ENCODE measurements around the gene ANO2.
A peak's percentile ranks its signal among the peaks of the same experiment; 100 is the strongest.

Gene ANO2

DNA sequence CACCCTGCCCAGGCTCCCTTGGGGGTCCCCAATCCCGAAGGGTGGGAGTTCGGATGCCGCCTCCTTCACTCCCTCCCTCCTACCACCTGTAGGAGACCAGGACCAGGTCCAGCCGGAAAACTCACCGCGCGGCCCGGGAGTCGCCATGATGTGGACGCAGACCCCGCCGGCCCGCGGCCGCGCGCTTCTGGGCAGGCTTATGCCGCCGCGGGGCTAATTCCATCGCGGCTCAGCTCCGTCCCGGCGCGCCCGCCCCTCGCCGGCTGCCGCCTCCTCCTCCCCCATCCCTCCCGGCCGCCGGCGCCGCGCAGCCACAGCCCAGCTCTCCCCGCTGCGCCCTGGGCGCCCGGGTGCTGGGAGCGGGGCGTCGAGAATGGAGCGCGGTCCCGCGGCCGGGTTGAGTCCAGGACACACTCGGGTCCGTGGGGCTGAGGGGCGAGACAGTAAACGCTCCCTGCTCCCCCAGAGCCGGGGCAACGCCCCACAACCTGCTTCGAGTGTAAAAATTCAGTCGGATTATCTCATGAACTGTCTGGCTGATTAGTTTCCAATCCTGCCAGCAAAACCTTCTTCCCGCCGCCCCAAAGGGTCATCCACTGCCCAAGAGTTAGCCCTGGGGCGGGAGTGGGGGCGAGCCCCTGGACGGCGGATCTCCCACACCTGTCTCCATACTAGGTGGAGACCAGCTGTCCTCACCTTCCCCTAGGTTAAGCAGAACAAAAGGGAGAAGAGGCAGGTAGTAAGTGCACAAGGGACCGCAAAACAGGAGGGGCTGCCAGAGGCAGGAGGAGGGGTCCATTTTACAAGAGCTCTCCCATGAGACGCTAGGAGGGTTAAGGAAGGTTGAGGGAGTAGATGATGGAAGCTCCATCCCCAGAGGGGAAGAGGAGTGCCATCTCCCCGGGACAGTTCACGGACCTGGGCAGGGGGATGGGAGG is at the start of gene ANO2:
Gene ANO2 (minus strand): TSS at position 189 of the 938 bp plus-strand sequence. CDS start 42 bp downstream, at position 147.
- ATAC-seq = peak; percentile 17
- no peak within 1 kb of the TSS for H3K4me3 Mint-ChIP-seq
- H3K4me1 Mint-ChIP-seq = no peaks in the 10 kb centered on the region
- H3K27ac Mint-ChIP-seq = no peak within 1 kb of the TSS
- no peak for DNase-seq (ENCODE audit: low spot score in 2 of 2)
- H3K9me3 Mint-ChIP-seq = no peaks in the 10 kb centered on the region
- no peaks in the 10 kb centered on the region for H3K36me3 Mint-ChIP-seq

DNA sequence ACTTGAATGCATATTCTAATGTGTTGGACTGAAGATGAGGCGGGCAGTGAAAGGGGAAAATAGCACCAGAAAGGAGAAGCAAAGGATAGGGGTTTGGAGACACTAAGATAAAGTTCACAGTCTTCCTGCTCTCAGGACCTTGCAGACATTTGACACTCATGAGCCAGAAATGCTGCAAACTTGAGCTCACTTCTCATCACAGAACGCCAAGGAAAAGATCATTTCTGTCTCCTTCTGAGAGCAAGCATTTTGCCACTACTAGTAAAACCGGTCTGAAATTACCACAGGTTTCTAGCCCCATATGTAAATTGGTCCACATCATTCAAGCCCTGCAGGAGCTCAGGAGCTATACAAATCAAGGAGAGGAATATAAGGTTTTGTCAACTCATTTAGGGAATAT is 44.6 kb upstream of the ANO2 start:
- ATAC-seq (no peak), DNase-seq (ENCODE audit: low spot score in 2 of 2) (no peak)
- peaks cover 4% of the 10 kb centered on the region for H3K4me1 Mint-ChIP-seq
- no peaks in the 10 kb centered on the region for H3K9me3 Mint-ChIP-seq
- H3K27ac Mint-ChIP-seq = no peak overlapping the region
- H3K36me3 Mint-ChIP-seq = no peaks in the 10 kb centered on the region
- H3K4me3 Mint-ChIP-seq = no peak overlapping the region

DNA sequence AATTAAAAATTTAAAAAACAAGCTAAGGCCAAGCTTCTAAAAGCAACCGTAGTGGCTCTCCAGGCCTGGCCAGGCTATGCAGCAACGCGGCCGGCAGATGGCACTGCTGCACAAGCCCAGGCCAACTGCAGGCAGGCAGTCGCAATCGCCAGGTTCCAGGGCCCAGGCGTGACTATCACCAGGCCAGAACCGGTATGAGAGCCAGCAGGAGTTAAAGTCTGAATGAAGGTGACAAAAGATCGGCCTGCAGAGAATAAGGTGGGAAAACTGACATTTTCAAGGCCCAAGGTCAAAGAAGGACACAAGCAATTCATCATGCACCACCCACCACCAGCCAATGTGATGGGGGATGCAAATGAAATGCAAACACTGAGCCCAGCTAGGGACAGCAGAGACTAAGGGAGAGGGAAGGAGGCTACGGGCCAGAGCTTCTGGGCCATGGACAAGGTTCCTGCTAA is 43.6 kb upstream of the ANO2 start:
- DNase-seq (ENCODE audit: low spot score in 2 of 2) (peak; percentile 69 to 81), ATAC-seq (peak; percentile 87)
- Mint-ChIP-seq H3K27ac (no peak overlapping the region), H3K9me3 (no peaks in the 10 kb centered on the region), H3K4me3 (no peak overlapping the region), H3K36me3 (no peaks in the 10 kb centered on the region), H3K4me1 (peaks cover 4% of the 10 kb centered on the region)

DNA sequence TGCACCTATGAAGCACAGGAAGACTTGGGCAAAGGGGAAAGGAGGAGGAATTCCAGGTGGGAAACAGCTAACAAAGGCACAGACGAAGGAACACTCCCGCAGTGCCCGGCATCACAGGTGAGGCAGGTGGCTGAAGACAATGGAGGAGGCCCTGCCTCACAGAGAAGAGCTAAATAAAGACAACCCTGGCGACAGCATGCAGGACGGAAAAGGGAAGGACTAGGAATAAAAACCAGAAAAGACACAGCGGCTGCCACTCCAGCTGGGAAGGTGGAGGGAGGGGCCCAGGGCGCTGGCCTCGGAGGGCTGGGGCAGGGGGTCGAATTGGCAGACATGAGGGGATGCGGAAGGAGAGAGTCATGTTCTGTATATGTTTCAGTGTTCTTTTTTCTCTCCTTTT is 43.0 kb upstream of the ANO2 start:
- Mint-ChIP-seq H3K4me1 (peaks cover 4% of the 10 kb centered on the region), H3K27ac (peak overlapping the region; percentile 26), H3K4me3 (no peak overlapping the region), H3K9me3 (no peaks in the 10 kb centered on the region), H3K36me3 (no peaks in the 10 kb centered on the region)
- ATAC-seq (no peak), DNase-seq (ENCODE audit: low spot score in 2 of 2) (no peak)

DNA sequence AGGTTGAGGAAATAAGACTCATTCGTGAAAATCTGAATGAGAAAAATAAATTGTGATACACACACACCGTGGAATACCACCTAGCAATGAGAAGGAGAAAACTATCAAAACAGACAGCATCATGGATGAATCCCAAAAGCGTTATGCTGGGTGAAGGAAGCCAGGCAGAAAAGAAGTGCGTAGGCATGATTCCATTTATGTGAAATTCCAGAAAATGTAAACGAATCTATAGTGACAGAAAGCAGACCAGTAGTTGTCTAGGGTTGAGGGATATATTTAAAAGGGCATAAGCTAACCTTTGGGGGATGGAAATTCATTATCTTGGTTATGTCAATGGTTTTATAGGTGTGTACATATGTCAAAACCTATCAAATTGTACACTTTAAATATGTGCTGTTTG is 42.5 kb upstream of the ANO2 start:
- no peaks in the 10 kb centered on the region for H3K9me3 Mint-ChIP-seq
- ATAC-seq = no peak

DNA sequence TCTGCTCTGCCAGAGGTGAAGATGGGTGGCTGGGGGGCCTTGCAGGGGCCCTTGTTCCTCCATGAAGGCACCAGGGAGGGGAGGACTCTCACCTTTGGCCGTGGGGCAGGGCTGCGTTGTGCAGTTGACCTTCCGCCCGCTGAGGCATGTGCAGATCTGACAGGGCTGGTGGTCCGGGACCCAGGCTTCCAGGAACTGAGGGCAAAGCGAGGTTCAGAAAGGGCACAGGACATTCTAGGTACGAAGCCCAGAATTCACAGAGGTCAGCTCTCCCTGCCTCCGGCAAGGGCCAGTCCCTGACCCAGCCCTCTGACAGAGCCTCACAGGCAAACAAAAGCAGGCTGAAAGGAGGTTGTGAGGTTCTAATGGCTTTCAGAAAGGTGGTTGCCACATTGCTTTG is 40.4 kb upstream of the ANO2 start:
- no peak overlapping the region for H3K4me3 Mint-ChIP-seq
- no peak overlapping the region for H3K27ac Mint-ChIP-seq
- DNase-seq (ENCODE audit: low spot score in 2 of 2) (no peak), ATAC-seq (no peak)
- H3K36me3 Mint-ChIP-seq = no peaks in the 10 kb centered on the region
- H3K9me3 Mint-ChIP-seq = no peaks in the 10 kb centered on the region
- H3K4me1 Mint-ChIP-seq = peaks cover 4% of the 10 kb centered on the region

More for the DNA sequence above, 42.5 kb upstream of the ANO2 start:
- no peaks in the 10 kb centered on the region for H3K36me3 Mint-ChIP-seq
- H3K27ac Mint-ChIP-seq = peak overlapping the region; percentile 26
- no peak for DNase-seq (ENCODE audit: low spot score in 2 of 2)
- no peak overlapping the region for H3K4me3 Mint-ChIP-seq
- H3K4me1 Mint-ChIP-seq = peaks cover 4% of the 10 kb centered on the region

DNA sequence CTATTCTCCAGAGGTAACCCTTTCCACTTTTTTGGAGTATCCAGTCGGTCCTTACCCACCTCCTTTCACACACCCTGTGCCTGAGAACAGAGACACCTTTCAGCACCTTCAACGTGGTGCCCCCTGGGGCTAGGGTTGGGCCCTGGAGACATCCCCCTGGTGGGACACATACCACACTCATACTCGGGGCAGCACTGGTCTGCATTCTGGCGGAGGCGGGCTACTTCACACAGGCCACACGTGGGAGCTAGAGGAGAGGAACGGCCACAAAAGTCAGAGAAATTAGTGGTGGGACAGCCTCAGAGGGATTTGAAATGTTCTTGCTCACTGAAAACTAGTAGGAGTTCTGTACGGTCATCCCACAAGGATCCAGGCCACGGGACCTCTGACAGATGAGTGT is 39.8 kb upstream of the ANO2 start:
- Mint-ChIP-seq H3K9me3 (no peaks in the 10 kb centered on the region), H3K4me1 (peaks cover 4% of the 10 kb centered on the region), H3K27ac (no peak overlapping the region), H3K36me3 (no peaks in the 10 kb centered on the region), H3K4me3 (no peak overlapping the region)
- DNase-seq (ENCODE audit: low spot score in 2 of 2) = peak in 1 of 2 donors; percentile 34
- no peak for ATAC-seq

DNA sequence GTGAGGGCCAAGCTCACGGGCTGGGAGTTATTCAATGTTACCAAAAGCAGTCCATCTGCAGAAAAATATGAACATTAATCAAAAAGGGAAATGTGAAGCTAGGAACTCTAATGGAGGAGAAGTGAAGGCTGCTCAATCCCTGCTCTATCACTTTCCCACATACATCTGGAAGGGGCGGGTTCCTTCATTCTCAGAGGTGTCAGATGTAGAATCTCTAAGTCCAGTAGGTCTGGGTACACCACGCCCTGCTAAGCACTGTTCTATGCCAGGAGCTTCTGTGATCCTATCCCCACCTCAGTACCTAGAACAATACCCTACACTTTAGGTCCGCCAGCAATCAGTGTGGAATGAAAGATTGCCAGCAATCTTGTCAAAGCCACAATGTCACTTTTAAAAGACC is 37.0 kb upstream of the ANO2 start:
- Mint-ChIP-seq H3K27ac (no peak overlapping the region), H3K36me3 (no peaks in the 10 kb centered on the region), H3K4me1 (no peaks in the 10 kb centered on the region), H3K4me3 (no peak overlapping the region), H3K9me3 (no peaks in the 10 kb centered on the region)
- DNase-seq (ENCODE audit: low spot score in 2 of 2) = peak in 1 of 2 donors; percentile 33
- ATAC-seq = no peak

DNA sequence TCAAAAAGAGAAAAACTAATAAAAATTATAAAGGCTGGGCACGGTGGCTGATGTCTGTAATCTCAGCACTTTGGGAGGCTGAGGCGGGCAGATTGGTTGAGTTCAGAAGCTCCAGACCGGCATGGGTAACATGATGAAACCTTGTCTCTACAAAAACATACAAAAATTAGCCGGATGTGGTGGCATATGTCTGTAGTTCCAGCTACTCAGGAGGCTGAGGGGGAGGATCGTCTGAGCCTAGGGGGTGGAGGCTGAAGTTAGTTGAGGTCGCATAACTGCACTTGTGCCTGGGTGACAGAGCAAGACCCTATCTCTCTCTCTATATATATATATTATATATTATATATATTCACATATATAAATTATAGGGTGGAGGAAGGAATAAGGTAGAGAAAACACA is 32.5 kb upstream of the ANO2 start:
- Mint-ChIP-seq H3K4me3 (no peak overlapping the region), H3K4me1 (no peaks in the 10 kb centered on the region), H3K9me3 (no peaks in the 10 kb centered on the region), H3K36me3 (no peaks in the 10 kb centered on the region), H3K27ac (no peak overlapping the region)
- no peak for DNase-seq (ENCODE audit: low spot score in 2 of 2)
- no peak for ATAC-seq

DNA sequence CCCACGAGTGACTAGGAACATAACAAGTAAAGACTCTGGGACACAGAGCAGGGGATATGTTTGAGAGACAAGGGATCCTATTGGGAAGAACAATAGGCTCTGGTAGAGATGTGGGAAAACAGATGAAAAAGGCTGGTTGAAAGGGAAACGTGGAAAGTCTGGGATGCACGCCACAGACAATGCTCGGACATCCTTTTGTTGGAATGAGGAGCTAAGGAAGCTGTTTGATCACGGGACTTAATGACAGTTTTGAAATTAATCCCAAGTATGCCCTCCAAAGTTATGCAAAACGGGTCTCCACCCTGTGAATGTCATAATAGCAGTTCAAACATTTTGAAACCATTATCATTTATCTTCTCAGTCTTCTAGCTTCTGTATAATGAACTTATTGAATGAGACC is 31.7 kb upstream of the ANO2 start:
- DNase-seq (ENCODE audit: low spot score in 2 of 2) (no peak), ATAC-seq (no peak)
- H3K4me3 Mint-ChIP-seq = no peak overlapping the region
- H3K9me3 Mint-ChIP-seq = no peaks in the 10 kb centered on the region
- no peak overlapping the region for H3K27ac Mint-ChIP-seq
- H3K4me1 Mint-ChIP-seq = no peaks in the 10 kb centered on the region
- no peaks in the 10 kb centered on the region for H3K36me3 Mint-ChIP-seq

DNA sequence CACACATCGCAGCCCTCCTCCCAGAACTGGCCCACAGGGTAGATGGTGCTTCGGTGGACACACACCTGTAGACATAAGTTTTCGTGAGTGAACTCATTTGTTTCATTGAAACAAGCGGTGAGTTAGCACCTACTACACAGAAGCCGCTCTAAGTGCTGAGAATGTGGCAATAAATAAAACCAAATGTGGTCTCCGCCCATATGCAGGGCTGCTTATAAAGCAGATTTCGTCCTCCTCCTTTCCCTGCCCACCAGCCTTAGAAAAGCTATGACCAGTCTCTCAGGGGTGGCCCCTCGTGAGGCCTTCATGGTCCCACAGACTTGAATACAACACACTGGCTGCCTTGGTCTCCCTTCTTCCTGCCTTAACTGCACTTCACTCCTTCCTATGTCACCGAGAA is 31.1 kb upstream of the ANO2 start:
- no peak for ATAC-seq
- H3K9me3 Mint-ChIP-seq = no peaks in the 10 kb centered on the region
- DNase-seq (ENCODE audit: low spot score in 2 of 2) = peak in 1 of 2 donors; percentile 33
- no peak overlapping the region for H3K27ac Mint-ChIP-seq
- no peak overlapping the region for H3K4me3 Mint-ChIP-seq
- no peaks in the 10 kb centered on the region for H3K36me3 Mint-ChIP-seq
- no peaks in the 10 kb centered on the region for H3K4me1 Mint-ChIP-seq

DNA sequence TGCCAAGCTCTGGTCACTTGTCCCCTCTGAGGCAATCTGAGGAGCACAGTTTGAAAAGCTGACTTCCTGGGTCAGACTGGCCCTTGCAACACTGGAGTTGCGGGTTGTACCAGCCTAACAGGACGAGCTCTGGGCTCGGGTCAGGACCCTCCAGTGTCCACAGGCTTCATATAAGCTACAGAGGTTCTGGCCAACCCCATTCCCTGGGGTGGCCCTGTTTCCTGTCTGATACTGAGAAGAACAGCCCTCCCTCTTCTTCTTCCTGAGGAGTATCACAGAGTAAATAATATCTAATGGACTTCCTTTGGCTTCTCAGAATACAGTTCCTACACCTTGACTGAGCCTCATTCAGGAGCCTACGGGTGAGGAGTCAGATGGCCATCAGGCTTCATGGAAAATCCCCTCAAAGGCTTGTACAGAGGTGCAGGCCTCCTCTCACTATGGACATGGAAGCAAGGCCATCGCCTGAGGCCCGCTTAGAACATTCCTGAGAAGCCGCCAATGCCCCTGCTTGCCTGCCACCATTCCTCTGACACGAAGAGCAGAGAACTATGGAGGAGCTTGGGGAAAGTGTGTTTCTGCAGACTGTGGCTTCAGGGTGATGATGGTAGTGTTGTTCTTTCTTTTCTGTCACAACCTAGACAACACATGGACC is 28.5 kb upstream of the ANO2 start:
- Mint-ChIP-seq H3K4me3 (no peak overlapping the region), H3K9me3 (no peaks in the 10 kb centered on the region), H3K36me3 (no peaks in the 10 kb centered on the region), H3K4me1 (no peaks in the 10 kb centered on the region), H3K27ac (no peak overlapping the region)
- DNase-seq (ENCODE audit: low spot score in 2 of 2) (no peak), ATAC-seq (no peak)

DNA sequence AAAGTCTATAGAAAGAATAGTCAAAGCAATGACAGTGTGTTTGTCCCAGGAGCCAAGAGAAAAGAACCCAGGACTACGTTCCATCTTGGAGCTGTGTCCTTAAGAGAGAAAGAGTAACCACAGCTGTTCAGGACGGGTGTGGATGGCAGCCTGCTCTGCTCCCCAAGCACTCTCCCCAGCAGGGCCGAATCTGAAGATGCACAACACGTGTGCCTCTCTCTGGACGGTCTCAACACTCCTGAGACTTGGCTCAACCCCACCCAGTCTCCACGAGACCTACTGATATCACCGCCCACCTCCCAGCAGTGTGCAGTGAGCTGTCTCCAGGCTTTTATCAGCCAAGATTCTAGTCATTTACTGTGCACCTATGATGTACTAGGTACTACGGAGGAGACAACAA is 27.3 kb upstream of the ANO2 start:
- Mint-ChIP-seq H3K36me3 (no peaks in the 10 kb centered on the region), H3K4me3 (no peak overlapping the region), H3K27ac (no peak overlapping the region), H3K9me3 (no peaks in the 10 kb centered on the region), H3K4me1 (no peaks in the 10 kb centered on the region)
- no peak for DNase-seq (ENCODE audit: low spot score in 2 of 2)
- ATAC-seq = no peak

DNA sequence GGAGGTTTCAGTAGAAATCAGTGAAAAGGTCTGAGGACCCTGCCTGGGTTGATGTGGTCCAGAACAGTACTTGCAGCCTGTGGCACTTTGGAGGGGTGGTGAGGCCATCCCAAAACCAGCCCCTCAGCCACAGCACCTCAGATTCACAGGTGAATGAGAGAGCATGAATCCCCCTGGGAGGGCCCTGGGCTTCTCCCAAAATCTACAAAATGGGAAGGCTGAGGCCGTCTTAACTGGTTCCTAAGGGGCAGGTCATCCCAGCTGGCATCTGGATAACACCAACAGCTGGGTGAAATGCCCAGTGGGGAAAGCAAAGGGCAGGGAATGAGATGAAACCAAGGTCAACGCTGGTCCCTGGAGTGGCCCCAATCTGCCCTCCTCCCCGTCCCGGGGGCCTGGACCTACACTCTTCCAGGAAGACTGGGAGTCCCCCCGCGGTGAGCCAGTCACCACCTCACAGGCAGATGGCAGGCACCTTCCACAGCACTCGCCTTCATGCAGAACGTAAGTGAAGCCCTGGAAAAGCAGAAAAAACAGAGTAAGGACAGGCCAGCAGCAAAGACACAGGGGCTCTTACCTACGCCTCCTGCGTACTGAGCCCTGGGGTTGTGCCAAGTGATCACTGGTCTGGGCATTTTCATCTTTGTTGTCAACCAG is 26.3 kb upstream of the ANO2 start:
- no peak overlapping the region for H3K4me3 Mint-ChIP-seq
- H3K4me1 Mint-ChIP-seq = no peaks in the 10 kb centered on the region
- H3K9me3 Mint-ChIP-seq = no peaks in the 10 kb centered on the region
- peak in 1 of 2 donors; percentile 36 for DNase-seq (ENCODE audit: low spot score in 2 of 2)
- H3K36me3 Mint-ChIP-seq = no peaks in the 10 kb centered on the region
- ATAC-seq = no peak
- H3K27ac Mint-ChIP-seq = no peak overlapping the region

DNA sequence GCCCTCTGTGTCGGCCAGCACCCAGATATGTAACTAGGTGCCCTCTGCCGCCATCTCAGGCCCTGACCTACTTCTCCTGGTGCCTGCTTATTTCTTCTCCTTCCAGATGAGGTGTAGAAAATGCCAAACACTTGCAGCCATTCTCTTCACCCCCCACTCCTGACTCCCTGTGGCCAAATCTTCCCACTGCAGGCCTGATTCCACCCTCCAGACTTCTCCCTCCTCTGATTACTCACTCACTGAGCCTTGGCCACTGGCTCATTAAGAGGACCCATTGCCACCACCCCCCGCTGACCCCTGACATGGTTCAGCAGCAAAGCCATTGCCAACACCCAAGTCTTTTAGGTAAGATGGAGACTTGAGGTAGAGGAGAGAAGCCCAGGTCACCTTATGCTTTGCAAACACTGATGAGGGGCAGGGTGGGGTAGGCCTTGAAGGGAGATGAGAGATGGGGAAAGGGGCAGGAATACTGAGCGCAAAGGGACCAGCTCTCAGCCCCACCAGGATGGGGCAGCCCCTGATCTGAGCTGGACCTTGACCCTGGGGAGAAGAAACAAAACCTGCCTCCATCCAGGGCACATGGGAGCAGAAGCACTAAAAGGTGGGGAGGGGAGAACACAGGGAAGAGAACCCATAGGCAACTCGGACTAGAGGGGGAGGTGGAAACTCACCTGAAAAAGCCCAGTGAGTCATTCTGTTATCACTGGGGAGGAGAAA is 25.1 kb upstream of the ANO2 start:
- Mint-ChIP-seq H3K9me3 (no peaks in the 10 kb centered on the region), H3K36me3 (no peaks in the 10 kb centered on the region)
- ATAC-seq = no peak

More for the DNA sequence above, 25.1 kb upstream of the ANO2 start:
- H3K4me1 Mint-ChIP-seq = no peaks in the 10 kb centered on the region
- H3K4me3 Mint-ChIP-seq = no peak overlapping the region
- DNase-seq (ENCODE audit: low spot score in 2 of 2) = no peak
- no peak overlapping the region for H3K27ac Mint-ChIP-seq
